OCI-LY1 (cell line): Measurements from ENCODE around the gene OSBPL3.

Experiments
- EZH2 ChIP-seq: fragments of 200-600 bp; sonication (generic), shearing (Covaris generic); IDR thresholded peaks from 2 replicates; pipeline ENCODE4 v1.8.0; 2017; ENCODE audit warnings: borderline replicate concordance, mixed run types, mild to moderate bottlenecking, antibody characterized with exemption, low read length, moderate library complexity, mixed read lengths
- TF ChIP-seq, protein P1 (sequence below): fragments of 200-600 bp; sonication (generic), shearing (Covaris generic); IDR thresholded peaks from 2 replicates; pipeline ENCODE4 v1.5.1; 2017; ENCODE audit warnings: mild to moderate bottlenecking, antibody characterized with exemption, low read length, moderate library complexity, mixed read lengths

DNA sequence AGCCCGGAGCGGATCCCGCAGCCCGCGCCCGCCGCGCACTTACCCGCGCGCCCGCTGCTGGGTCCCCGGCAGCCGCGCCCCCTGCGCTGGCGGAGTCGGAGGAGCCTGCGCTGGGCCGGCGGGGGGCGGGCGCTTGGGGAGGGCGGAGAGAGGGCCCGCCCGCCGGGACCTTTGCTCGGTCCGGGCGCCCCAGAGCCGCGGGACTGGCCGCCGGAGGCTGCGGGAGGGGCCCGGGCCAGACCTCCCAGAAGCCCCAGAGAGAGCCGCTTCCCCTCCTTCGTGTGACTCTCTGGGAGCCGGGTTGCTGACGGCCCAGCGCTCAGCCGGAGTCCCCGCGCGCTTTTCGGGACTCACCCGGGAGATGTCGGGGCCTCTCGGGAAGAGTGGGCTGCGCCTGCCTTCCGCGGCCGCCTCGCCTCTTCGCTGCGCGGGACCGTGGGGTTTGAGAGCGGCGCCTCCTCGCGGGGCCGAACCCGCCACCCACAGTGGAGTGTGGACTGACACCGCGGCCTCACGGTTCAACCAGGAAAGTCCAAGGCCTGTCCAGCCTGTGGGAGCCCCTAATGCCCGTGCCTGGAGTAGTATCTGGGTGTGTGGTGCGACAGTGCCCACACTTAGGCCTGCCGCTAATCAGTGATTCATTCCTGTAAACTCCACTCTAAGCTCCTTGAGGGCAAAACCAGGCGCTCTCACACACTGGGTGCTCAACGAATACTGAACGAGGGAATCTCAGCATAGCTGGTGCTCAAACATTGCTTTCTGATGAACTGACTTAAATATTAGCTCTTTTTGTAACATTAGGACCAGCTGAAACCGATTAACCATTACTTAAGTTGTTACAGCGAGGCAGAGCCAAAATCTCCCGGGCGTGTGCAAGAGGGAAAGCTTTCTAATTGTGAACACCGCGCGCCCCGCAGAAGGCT lies 222.4 kb downstream of the OSBPL3 start, which contains the start of gene GSDME:
- TF ChIP-seq, protein P1, sequence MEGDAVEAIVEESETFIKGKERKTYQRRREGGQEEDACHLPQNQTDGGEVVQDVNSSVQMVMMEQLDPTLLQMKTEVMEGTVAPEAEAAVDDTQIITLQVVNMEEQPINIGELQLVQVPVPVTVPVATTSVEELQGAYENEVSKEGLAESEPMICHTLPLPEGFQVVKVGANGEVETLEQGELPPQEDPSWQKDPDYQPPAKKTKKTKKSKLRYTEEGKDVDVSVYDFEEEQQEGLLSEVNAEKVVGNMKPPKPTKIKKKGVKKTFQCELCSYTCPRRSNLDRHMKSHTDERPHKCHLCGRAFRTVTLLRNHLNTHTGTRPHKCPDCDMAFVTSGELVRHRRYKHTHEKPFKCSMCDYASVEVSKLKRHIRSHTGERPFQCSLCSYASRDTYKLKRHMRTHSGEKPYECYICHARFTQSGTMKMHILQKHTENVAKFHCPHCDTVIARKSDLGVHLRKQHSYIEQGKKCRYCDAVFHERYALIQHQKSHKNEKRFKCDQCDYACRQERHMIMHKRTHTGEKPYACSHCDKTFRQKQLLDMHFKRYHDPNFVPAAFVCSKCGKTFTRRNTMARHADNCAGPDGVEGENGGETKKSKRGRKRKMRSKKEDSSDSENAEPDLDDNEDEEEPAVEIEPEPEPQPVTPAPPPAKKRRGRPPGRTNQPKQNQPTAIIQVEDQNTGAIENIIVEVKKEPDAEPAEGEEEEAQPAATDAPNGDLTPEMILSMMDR = no peak
- TF ChIP-seq EZH2 = no peak
